ENCODE measurements around the gene SETDB1. TPM values are rescaled to one million over a fixed set of nuclear protein-coding genes. Genes with fewer than 3 reads are reported as not detected.

SETDB1 gene
- total and polyA plus RNA-seq, 2 of the 8 experiments (the other 6 are each of a cell fraction or from before 2014, with no cell fraction given), result 27.5 to 48.8 TPM

DNA sequence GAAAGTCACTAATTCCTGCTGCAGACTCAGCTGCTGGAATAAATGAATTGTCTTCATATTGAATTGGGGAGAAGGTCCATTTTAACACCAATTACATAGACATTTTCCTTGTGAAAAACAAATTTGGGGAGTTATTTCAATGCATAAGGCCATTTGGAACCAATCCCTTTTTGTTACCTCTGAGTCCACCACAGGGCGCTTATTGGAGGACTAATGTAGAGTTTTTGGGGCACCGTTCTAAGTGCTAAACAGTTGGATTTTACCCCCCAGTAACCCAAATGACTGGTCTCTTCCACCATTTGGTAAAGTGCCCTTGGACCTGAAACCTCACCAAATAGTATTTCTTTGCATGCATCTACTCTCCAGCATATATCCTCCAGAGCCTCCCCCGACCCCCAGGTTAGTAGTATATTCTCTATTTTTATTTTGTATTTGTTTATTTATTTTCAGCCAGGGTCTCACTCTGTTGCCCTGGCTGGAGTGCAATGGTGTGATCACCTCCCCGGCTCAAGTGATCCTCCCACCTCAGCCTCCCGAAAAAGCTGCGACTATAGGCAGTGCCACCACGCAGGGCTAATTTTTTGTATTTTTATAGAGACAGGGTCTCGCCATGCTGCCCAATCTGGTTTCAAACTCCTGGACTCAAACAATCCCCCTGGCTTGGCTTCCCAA is 83.6 kb downstream of the SETDB1 start (continued):
- TF ChIP-seq RFX5 (IDR thresholded peaks at IDR 0.05; ENCODE audit: borderline replicate concordance, low read depth, low read length) (no peak), TAF1 (IDR thresholded peaks at IDR 0.05; ENCODE audit: low read depth, low read length) (no peak), JUND (IDR thresholded peaks at IDR 0.05; ENCODE audit: low read length) (no peak), TAF7 (optimal IDR thresholded peaks at IDR 0.05; ENCODE audit: borderline replicate concordance, low read depth, low read length) (no peak)

Measured in H1 (cell line).